ENCODE data around the gene MTERF2.

MTERF2 gene

GRCh38 chr12:106985479-106985878 is 1.5 kb downstream of the MTERF2 start:
- Histone ChIP-seq H3K27ac (no peak overlapping the region), H4K20me1 (ENCODE audit: insufficient read depth) (no peaks in the 10 kb centered on the region), H3K79me2 (ENCODE audit: insufficient read depth, low read depth) (no peaks in the 10 kb centered on the region), H3K4me2 (no peak overlapping the region), H3K9ac (no peak overlapping the region), H3K4me1 (ENCODE audit: low read depth, poor library complexity, severe bottlenecking) (peaks cover 11% of the 10 kb centered on the region), H3K4me3 (IDR thresholded peaks at IDR 0.05; ENCODE audit: insufficient read depth, low read depth, low read length) (no peak overlapping the region), H2AFZ (ENCODE audit: low read depth) (no peak overlapping the region), H3K36me3 (ENCODE audit: insufficient read depth) (no peaks in the 10 kb centered on the region), H3K27me3 (ENCODE audit: insufficient read depth, low read depth) (no peaks in the 10 kb centered on the region)
- no peak for TF ChIP-seq CTCF (conservative IDR thresholded peaks at IDR 0.05; ENCODE audit: low read depth, low read length)

- Histone ChIP-seq H3K4me2 (no peak overlapping the region), H3K27ac (no peak overlapping the region), H3K27me3 (ENCODE audit: insufficient read depth, low read depth) (no peaks in the 10 kb centered on the region), H3K36me3 (ENCODE audit: insufficient read depth) (no peaks in the 10 kb centered on the region), H3K4me1 (ENCODE audit: low read depth, poor library complexity, severe bottlenecking) (peaks cover 11% of the 10 kb centered on the region), H3K79me2 (ENCODE audit: insufficient read depth, low read depth) (no peaks in the 10 kb centered on the region), H3K9ac (no peak overlapping the region), H3K4me3 (IDR thresholded peaks at IDR 0.05; ENCODE audit: insufficient read depth, low read depth, low read length) (no peak overlapping the region), H4K20me1 (ENCODE audit: insufficient read depth) (no peaks in the 10 kb centered on the region), H2AFZ (ENCODE audit: low read depth) (no peak overlapping the region)
- no peak for TF ChIP-seq CTCF (conservative IDR thresholded peaks at IDR 0.05; ENCODE audit: low read depth, low read length)
These were observed 2.3 kb downstream of the MTERF2 start for GRCh38 chr12:106984588-106985137.

GRCh38 chr12:106982229-106982628 is 4.7 kb downstream of the MTERF2 start:
- no peak for TF ChIP-seq CTCF (conservative IDR thresholded peaks at IDR 0.05; ENCODE audit: low read depth, low read length)

GRCh38 chr12:106981788-106982187 is 5.2 kb downstream of the MTERF2 start:
- no peak for TF ChIP-seq CTCF (conservative IDR thresholded peaks at IDR 0.05; ENCODE audit: low read depth, low read length)
- H2AFZ ChIP-seq (ENCODE audit: low read depth): no peak overlapping the region
- no peaks in the 10 kb centered on the region for H4K20me1 ChIP-seq (ENCODE audit: insufficient read depth)
- H3K4me3 ChIP-seq (IDR thresholded peaks at IDR 0.05; ENCODE audit: insufficient read depth, low read depth, low read length): no peak overlapping the region
- H3K79me2 ChIP-seq (ENCODE audit: insufficient read depth, low read depth): no peaks in the 10 kb centered on the region
- H3K4me2 ChIP-seq: no peak overlapping the region
- no peak overlapping the region for H3K9ac ChIP-seq
- H3K27me3 ChIP-seq (ENCODE audit: insufficient read depth, low read depth): no peaks in the 10 kb centered on the region
- no peak overlapping the region for H3K27ac ChIP-seq
- no peaks in the 10 kb centered on the region for H3K36me3 ChIP-seq (ENCODE audit: insufficient read depth)
- H3K4me1 ChIP-seq (ENCODE audit: low read depth, poor library complexity, severe bottlenecking): peaks cover 7% of the 10 kb centered on the region

More at GRCh38 chr12:106982229-106982628, 4.7 kb downstream of the MTERF2 start:
- H4K20me1 ChIP-seq (ENCODE audit: insufficient read depth): no peaks in the 10 kb centered on the region
- H3K4me2 ChIP-seq: no peak overlapping the region
- no peak overlapping the region for H3K27ac ChIP-seq
- H3K79me2 ChIP-seq (ENCODE audit: insufficient read depth, low read depth): no peaks in the 10 kb centered on the region
- H3K9ac ChIP-seq: no peak overlapping the region
- no peaks in the 10 kb centered on the region for H3K27me3 ChIP-seq (ENCODE audit: insufficient read depth, low read depth)
- H3K36me3 ChIP-seq (ENCODE audit: insufficient read depth): no peaks in the 10 kb centered on the region
- no peak overlapping the region for H2AFZ ChIP-seq (ENCODE audit: low read depth)
- H3K4me3 ChIP-seq (IDR thresholded peaks at IDR 0.05; ENCODE audit: insufficient read depth, low read depth, low read length): no peak overlapping the region
- H3K4me1 ChIP-seq (ENCODE audit: low read depth, poor library complexity, severe bottlenecking): peaks cover 7% of the 10 kb centered on the region

All from KMS-11 (cell line).